ENCODE measurements around the gene USP21. TPM values are rescaled to one million over a fixed set of nuclear protein-coding genes. Genes with fewer than 3 reads are reported as not detected.

Gene USP21
- total and polyA plus RNA-seq, 2 of the 13 experiments (the other 11 are each of a cell fraction or from before 2014, with no cell fraction given) = 10.1 to 33.1 TPM

DNA sequence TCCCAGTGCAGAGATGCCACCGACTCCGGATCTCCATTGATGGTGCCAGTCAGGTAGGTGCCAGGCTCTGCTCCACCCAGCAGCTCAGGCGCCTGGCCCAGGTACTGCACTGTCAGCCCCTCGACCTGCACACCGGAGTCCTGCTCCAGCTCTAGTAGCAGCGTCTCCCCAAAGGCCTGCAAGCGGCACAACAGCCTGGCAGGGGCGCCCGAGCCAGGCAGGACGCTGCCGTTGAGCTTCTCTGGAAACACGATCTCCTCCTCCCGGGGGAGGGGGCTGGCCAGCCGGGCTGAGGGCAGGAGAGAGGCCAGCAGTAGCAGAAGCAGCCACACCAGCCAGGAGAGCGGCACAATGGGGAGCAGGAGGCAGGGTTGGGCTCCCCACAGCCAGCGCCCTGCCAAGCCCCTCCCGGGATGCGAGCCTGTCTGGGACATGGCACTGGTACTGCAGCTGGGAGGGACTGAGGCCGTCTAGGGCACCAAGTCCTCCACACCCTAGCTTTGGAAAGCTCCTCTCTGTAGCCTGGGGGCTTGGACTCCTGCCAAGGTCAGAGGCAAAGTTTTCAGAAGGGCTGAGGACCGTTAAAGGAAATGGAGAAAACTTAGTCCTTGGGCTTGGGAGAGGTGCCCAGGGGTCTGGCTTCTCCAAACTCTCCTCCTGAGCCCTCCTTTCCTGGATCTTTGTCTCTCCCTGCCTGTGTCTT lies 39.0 kb downstream of the USP21 start (continued):
- TF ChIP-seq ZSCAN25 (CRISPR knock-in tag; IDR thresholded peaks at IDR 0.05) (peak; percentile 42; the same call in 1 of the 2 replicates), ZC3H4 (CRISPR knock-in tag; IDR thresholded peaks at IDR 0.05; ENCODE audit: borderline replicate concordance) (no peak), NRL (CRISPR knock-in tag; IDR thresholded peaks at IDR 0.05; ENCODE audit: borderline replicate concordance) (no peak), ARNTL (CRISPR knock-in tag; IDR thresholded peaks at IDR 0.05) (no peak), ERF (CRISPR knock-in tag; IDR thresholded peaks at IDR 0.05) (no peak), SMYD3 (CRISPR knock-in tag; IDR thresholded peaks at IDR 0.05) (no peak), ZBTB7A (CRISPR knock-in tag; IDR thresholded peaks at IDR 0.05) (no peak), NFIC (IDR thresholded peaks at IDR 0.05; ENCODE audit: low read length) (no peak), ZNF468 (CRISPR knock-in tag; IDR thresholded peaks at IDR 0.05) (no peak), SP2 (CRISPR knock-in tag; IDR thresholded peaks at IDR 0.05) (peak; percentile 33; the same call in 1 of the 2 replicates), ZNF670 (CRISPR knock-in tag; IDR thresholded peaks at IDR 0.05; ENCODE audit: borderline replicate concordance) (no peak)
- TF ChIP-seq, protein P1, sequence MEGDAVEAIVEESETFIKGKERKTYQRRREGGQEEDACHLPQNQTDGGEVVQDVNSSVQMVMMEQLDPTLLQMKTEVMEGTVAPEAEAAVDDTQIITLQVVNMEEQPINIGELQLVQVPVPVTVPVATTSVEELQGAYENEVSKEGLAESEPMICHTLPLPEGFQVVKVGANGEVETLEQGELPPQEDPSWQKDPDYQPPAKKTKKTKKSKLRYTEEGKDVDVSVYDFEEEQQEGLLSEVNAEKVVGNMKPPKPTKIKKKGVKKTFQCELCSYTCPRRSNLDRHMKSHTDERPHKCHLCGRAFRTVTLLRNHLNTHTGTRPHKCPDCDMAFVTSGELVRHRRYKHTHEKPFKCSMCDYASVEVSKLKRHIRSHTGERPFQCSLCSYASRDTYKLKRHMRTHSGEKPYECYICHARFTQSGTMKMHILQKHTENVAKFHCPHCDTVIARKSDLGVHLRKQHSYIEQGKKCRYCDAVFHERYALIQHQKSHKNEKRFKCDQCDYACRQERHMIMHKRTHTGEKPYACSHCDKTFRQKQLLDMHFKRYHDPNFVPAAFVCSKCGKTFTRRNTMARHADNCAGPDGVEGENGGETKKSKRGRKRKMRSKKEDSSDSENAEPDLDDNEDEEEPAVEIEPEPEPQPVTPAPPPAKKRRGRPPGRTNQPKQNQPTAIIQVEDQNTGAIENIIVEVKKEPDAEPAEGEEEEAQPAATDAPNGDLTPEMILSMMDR (CRISPR knock-in tag; IDR thresholded peaks at IDR 0.05) = peak; percentile 59
- TF ChIP-seq, protein P2, sequence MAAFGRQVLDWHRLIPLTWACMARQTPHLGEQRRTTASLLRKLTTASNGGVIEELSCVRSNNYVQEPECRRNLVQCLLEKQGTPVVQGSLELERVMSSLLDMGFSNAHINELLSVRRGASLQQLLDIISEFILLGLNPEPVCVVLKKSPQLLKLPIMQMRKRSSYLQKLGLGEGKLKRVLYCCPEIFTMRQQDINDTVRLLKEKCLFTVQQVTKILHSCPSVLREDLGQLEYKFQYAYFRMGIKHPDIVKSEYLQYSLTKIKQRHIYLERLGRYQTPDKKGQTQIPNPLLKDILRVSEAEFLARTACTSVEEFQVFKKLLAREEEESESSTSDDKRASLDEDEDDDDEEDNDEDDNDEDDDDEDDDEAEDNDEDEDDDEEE (CRISPR knock-in tag; IDR thresholded peaks at IDR 0.05) = no peak
- TF ChIP-seq, protein P3, sequence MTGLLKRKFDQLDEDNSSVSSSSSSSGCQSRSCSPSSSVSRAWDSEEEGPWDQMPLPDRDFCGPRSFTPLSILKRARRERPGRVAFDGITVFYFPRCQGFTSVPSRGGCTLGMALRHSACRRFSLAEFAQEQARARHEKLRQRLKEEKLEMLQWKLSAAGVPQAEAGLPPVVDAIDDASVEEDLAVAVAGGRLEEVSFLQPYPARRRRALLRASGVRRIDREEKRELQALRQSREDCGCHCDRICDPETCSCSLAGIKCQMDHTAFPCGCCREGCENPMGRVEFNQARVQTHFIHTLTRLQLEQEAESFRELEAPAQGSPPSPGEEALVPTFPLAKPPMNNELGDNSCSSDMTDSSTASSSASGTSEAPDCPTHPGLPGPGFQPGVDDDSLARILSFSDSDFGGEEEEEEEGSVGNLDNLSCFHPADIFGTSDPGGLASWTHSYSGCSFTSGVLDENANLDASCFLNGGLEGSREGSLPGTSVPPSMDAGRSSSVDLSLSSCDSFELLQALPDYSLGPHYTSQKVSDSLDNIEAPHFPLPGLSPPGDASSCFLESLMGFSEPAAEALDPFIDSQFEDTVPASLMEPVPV (CRISPR knock-in tag; IDR thresholded peaks at IDR 0.05) = 0 out of 2 replicates have a peak, but pooled peaks have one; percentile 47
- TF ChIP-seq, protein P4, sequence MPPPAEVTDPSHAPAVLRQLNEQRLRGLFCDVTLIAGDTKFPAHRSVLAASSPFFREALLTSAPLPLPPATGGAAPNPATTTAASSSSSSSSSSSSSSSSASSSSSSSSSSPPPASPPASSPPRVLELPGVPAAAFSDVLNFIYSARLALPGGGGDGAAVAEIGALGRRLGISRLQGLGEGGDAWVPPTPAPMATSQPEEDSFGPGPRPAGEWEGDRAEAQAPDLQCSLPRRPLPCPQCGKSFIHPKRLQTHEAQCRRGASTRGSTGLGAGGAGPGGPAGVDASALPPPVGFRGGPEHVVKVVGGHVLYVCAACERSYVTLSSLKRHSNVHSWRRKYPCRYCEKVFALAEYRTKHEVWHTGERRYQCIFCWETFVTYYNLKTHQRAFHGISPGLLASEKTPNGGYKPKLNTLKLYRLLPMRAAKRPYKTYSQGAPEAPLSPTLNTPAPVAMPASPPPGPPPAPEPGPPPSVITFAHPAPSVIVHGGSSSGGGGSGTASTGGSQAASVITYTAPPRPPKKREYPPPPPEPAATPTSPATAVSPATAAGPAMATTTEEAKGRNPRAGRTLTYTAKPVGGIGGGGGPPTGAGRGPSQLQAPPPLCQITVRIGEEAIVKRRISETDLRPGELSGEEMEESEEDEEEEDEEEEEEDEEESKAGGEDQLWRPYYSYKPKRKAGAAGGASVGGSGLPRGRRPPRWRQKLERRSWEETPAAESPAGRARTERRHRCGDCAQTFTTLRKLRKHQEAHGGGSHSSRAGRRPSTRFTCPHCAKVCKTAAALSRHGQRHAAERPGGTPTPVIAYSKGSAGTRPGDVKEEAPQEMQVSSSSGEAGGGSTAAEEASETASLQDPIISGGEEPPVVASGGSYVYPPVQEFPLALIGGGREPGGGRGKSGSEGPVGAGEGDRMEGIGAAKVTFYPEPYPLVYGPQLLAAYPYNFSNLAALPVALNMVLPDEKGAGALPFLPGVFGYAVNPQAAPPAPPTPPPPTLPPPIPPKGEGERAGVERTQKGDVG (CRISPR knock-in tag; IDR thresholded peaks at IDR 0.05; ENCODE audit: borderline replicate concordance) = no peak
- TF ChIP-seq, protein P5, sequence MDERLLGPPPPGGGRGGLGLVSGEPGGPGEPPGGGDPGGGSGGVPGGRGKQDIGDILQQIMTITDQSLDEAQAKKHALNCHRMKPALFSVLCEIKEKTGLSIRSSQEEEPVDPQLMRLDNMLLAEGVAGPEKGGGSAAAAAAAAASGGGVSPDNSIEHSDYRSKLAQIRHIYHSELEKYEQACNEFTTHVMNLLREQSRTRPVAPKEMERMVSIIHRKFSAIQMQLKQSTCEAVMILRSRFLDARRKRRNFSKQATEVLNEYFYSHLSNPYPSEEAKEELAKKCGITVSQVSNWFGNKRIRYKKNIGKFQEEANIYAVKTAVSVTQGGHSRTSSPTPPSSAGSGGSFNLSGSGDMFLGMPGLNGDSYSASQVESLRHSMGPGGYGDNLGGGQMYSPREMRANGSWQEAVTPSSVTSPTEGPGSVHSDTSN (CRISPR knock-in tag; IDR thresholded peaks at IDR 0.05) = no peak
- TF ChIP-seq, protein P6, sequence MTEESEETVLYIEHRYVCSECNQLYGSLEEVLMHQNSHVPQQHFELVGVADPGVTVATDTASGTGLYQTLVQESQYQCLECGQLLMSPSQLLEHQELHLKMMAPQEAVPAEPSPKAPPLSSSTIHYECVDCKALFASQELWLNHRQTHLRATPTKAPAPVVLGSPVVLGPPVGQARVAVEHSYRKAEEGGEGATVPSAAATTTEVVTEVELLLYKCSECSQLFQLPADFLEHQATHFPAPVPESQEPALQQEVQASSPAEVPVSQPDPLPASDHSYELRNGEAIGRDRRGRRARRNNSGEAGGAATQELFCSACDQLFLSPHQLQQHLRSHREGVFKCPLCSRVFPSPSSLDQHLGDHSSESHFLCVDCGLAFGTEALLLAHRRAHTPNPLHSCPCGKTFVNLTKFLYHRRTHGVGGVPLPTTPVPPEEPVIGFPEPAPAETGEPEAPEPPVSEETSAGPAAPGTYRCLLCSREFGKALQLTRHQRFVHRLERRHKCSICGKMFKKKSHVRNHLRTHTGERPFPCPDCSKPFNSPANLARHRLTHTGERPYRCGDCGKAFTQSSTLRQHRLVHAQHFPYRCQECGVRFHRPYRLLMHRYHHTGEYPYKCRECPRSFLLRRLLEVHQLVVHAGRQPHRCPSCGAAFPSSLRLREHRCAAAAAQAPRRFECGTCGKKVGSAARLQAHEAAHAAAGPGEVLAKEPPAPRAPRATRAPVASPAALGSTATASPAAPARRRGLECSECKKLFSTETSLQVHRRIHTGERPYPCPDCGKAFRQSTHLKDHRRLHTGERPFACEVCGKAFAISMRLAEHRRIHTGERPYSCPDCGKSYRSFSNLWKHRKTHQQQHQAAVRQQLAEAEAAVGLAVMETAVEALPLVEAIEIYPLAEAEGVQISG (CRISPR knock-in tag; IDR thresholded peaks at IDR 0.05) = peak; percentile 29; the same call in 1 of the 2 replicates
